Activated T-helper 9 cell treated with anti-CD3 and anti-CD28 coated beads, Interleukin-2, amount 50 U/mL, for 16 hours (primary cell): Measurements from ENCODE around the gene TRPV3.
"Not testable (repeated sequence)": the region's sequence is repeated elsewhere in the genome, so short reads cannot be mapped to it uniquely, and the experiment has no call there.

Experiments used
- DNase-seq: peaks from one replicate; pipeline ENCODE4 v3.0.0-alpha.2; 2020; ENCODE audit warnings: low read depth

Gene TRPV3

GRCh38 chr17:3557768-3558583, at the start of gene TRPV3:
TSS of gene TRPV3 (minus strand) at chr17:3557812. CDS start at chr17:3554850, 2,962 bp downstream.
- peak; percentile 72 for DNase-seq

GRCh38 chr17:3603870-3604259, 46.3 kb upstream of the TRPV3 start:
- DNase-seq: no peak

GRCh38 chr17:3603119-3603869, 45.7 kb upstream of the TRPV3 start:
- no peak for DNase-seq

- DNase-seq: no peak
These were observed 44.9 kb upstream of the TRPV3 start for GRCh38 chr17:3602499-3602898.

- no peak for DNase-seq
These were observed 43.1 kb upstream of the TRPV3 start for GRCh38 chr17:3600529-3601205.

- DNase-seq: no peak
These were observed 40.5 kb upstream of the TRPV3 start for GRCh38 chr17:3598078-3598477.

- no peak for DNase-seq
These were observed 39.3 kb upstream of the TRPV3 start for GRCh38 chr17:3596804-3597464.

GRCh38 chr17:3594976-3595375, 37.4 kb upstream of the TRPV3 start:
- no peak for DNase-seq

GRCh38 chr17:3594051-3594800, 36.6 kb upstream of the TRPV3 start:
- DNase-seq: no peak

GRCh38 chr17:3593384-3593783, 35.8 kb upstream of the TRPV3 start:
- DNase-seq: no peak

GRCh38 chr17:3592216-3592860, 34.7 kb upstream of the TRPV3 start:
- DNase-seq: no peak

GRCh38 chr17:3590768-3591167, 33.2 kb upstream of the TRPV3 start:
- DNase-seq: no peak

GRCh38 chr17:3590231-3590630, 32.6 kb upstream of the TRPV3 start:
- DNase-seq: no peak

GRCh38 chr17:3589784-3590183, 32.2 kb upstream of the TRPV3 start:
- DNase-seq: no peak

GRCh38 chr17:3585826-3586225, 28.2 kb upstream of the TRPV3 start:
- no peak for DNase-seq

GRCh38 chr17:3583456-3583855, 25.8 kb upstream of the TRPV3 start:
- no peak for DNase-seq

- no peak for DNase-seq
These were observed 25.3 kb upstream of the TRPV3 start for GRCh38 chr17:3582915-3583314.

- not testable (repeated sequence) for DNase-seq
These were observed 21.1 kb upstream of the TRPV3 start for GRCh38 chr17:3578667-3579066.

GRCh38 chr17:3576970-3577369, 19.4 kb upstream of the TRPV3 start:
- no peak for DNase-seq

- no peak for DNase-seq
These were observed 17.9 kb upstream of the TRPV3 start for GRCh38 chr17:3575511-3575910.

GRCh38 chr17:3574231-3574630, 16.6 kb upstream of the TRPV3 start:
- DNase-seq: no peak
